Tibial artery (tissue), 4 donors: ENCODE measurements around the gene ASCC1.

Source experiments
- DNase-seq, 2 donors: peaks; one replicate each; pipeline ENCODE4 v3.0.0-alpha.2; 2019
- H3K27ac ChIP-seq, 2 donors: fragments of 200-600 bp; sonication (generic) in 1 of 2; 1 replicate in 1 of 2; 2 replicates in 1 of 2; pipeline ENCODE4 v1.5.1; 2018 to 2019; ENCODE audit warnings: mild to moderate bottlenecking in 1 of 2
- H3K27me3 ChIP-seq, 2 donors: fragments of 200-600 bp; sonication (generic) in 1 of 2; one replicate each; pipeline versions ENCODE4 v1.5.1 to v1.6.0; 2016 to 2019
- H3K36me3 ChIP-seq, 3 donors: fragments of 200-600 bp; sonication (generic) in 2 of 3; one replicate each; pipeline ENCODE4 v1.5.1; 2016 to 2019; ENCODE audit warnings: mild to moderate bottlenecking in 2 of 3
- H3K4me1 ChIP-seq, 4 donors: fragments of 200-600 bp; sonication (generic) in 2 of 4; 1 replicate in 3 of 4; 2 replicates in 1 of 4; pipeline ENCODE4 v1.5.1; 2016 to 2019
- H3K4me3 ChIP-seq, 2 donors: fragments of 200-600 bp; sonication (generic) in 1 of 2; 1 replicate in 1 of 2; 2 replicates in 1 of 2; pipeline ENCODE4 v1.5.1; 2018 to 2019; ENCODE audit warnings: mild to moderate bottlenecking in 2 of 2
- H3K9me3 ChIP-seq, 3 donors: fragments of 200-600 bp; sonication (generic) in 1 of 3; one replicate each; pipeline ENCODE4 v1.5.1; 2016 to 2019
- CTCF ChIP-seq, 2 experiments: fragments of 200-600 bp in 1 of 2; fragments of 450-650 bp in 1 of 2; IDR thresholded peaks; one replicate each; pipeline ENCODE4 v1.5.1; 2017 to 2019; ENCODE audit warnings: antibody characterized with exemption in 2 of 2, mild to moderate bottlenecking in 1 of 2, moderate library complexity in 1 of 2
- intact Hi-C: fragments of 100-400 bp; cut with DNase I; formaldehyde crosslinking; loops from one replicate; pipeline ENCODE4 v1.15.0; 2023; ENCODE audit warnings: low total_unique reads

The ASCC1 gene

GRCh38 chr10:72068901-72069446 is 147.1 kb downstream of the ASCC1 start:
- intact Hi-C loops = no loop called here
- Histone ChIP-seq H3K9me3 (peaks cover 0 to 7% (median 0%) of the 10 kb centered on the region in 3 donors), H3K4me3 (no peak overlapping the region), H3K27me3 (no peaks in the 10 kb centered on the region), H3K36me3 (peaks cover 0 to 4% (median 0%) of the 10 kb centered on the region in 3 donors), H3K27ac (no peak overlapping the region), H3K4me1 (no peaks in the 10 kb centered on the region)
- no peak for DNase-seq
- TF ChIP-seq CTCF (IDR thresholded peaks at IDR 0.05) = no peak

GRCh38 chr10:72068126-72068765 is 147.8 kb downstream of the ASCC1 start:
- Histone ChIP-seq H3K27ac (no peak overlapping the region), H3K4me3 (no peak overlapping the region), H3K27me3 (no peaks in the 10 kb centered on the region), H3K36me3 (peaks cover 0 to 4% (median 0%) of the 10 kb centered on the region in 3 donors), H3K4me1 (no peaks in the 10 kb centered on the region), H3K9me3 (peaks cover 0 to 7% (median 0%) of the 10 kb centered on the region in 3 donors)
- TF ChIP-seq CTCF (IDR thresholded peaks at IDR 0.05) = no peak
- intact Hi-C loops = no loop called here
- no peak for DNase-seq

GRCh38 chr10:72067463-72068125 is 148.5 kb downstream of the ASCC1 start:
- Histone ChIP-seq H3K36me3 (peaks cover 0 to 4% (median 0%) of the 10 kb centered on the region in 3 donors), H3K27ac (no peak overlapping the region), H3K4me1 (no peaks in the 10 kb centered on the region), H3K27me3 (no peaks in the 10 kb centered on the region), H3K4me3 (no peak overlapping the region), H3K9me3 (peaks cover 0 to 7% (median 0%) of the 10 kb centered on the region in 3 donors)
- TF ChIP-seq CTCF (IDR thresholded peaks at IDR 0.05) = no peak
- no peak for DNase-seq
- intact Hi-C loops = no loop called here

GRCh38 chr10:72066318-72067284 is 149.5 kb downstream of the ASCC1 start:
- no peak overlapping the region for H3K27ac ChIP-seq
- H3K9me3 ChIP-seq = peaks cover 0 to under 1% (median 0%) of the 10 kb centered on the region in 3 donors
- intact Hi-C loops = no loop called here
- DNase-seq = no peak
- TF ChIP-seq CTCF (IDR thresholded peaks at IDR 0.05) = no peak
- no peaks in the 10 kb centered on the region for H3K4me1 ChIP-seq
- H3K36me3 ChIP-seq = no peaks in the 10 kb centered on the region
- H3K4me3 ChIP-seq = no peak overlapping the region
- peaks cover 0 to 2% of the 10 kb centered on the region in 2 donors for H3K27me3 ChIP-seq

GRCh38 chr10:72065439-72066025 is 150.5 kb downstream of the ASCC1 start:
- intact Hi-C loops = no loop called here
- no peaks in the 10 kb centered on the region for H3K36me3 ChIP-seq

More at GRCh38 chr10:72065439-72066025, 150.5 kb downstream of the ASCC1 start:
- no peak for DNase-seq
- peaks cover 0 to 8% of the 10 kb centered on the region in 2 donors for H3K27me3 ChIP-seq
- no peak overlapping the region for H3K27ac ChIP-seq
- H3K4me1 ChIP-seq = no peaks in the 10 kb centered on the region
- TF ChIP-seq CTCF (IDR thresholded peaks at IDR 0.05) = no peak
- no peaks in the 10 kb centered on the region for H3K9me3 ChIP-seq
- H3K4me3 ChIP-seq = no peak overlapping the region
